Measurements from ENCODE around the gene COCH. TPM values are rescaled to one million over a fixed set of nuclear protein-coding genes. Genes with fewer than 3 reads are reported as not detected.

The COCH gene
- total and polyA plus RNA-seq, 2 donors from 2014 or later, result 1.6 to 1.8 TPM

- H3K27ac ChIP-seq (ENCODE audit: low read depth in 2 of 2, low read length in 2 of 2), result no peak overlapping the region
- H3K4me3 ChIP-seq (ENCODE audit: low read length in 3 of 3), result no peak overlapping the region
- no peaks in the 10 kb centered on the region for H3K27me3 ChIP-seq (ENCODE audit: control insufficient read depth, insufficient read depth, low read length)
- no peaks in the 10 kb centered on the region for H3K9me3 ChIP-seq (ENCODE audit: control insufficient read depth in 2 of 3, insufficient read depth in 1 of 3, low read length in 3 of 3)
- TF ChIP-seq, protein P1, sequence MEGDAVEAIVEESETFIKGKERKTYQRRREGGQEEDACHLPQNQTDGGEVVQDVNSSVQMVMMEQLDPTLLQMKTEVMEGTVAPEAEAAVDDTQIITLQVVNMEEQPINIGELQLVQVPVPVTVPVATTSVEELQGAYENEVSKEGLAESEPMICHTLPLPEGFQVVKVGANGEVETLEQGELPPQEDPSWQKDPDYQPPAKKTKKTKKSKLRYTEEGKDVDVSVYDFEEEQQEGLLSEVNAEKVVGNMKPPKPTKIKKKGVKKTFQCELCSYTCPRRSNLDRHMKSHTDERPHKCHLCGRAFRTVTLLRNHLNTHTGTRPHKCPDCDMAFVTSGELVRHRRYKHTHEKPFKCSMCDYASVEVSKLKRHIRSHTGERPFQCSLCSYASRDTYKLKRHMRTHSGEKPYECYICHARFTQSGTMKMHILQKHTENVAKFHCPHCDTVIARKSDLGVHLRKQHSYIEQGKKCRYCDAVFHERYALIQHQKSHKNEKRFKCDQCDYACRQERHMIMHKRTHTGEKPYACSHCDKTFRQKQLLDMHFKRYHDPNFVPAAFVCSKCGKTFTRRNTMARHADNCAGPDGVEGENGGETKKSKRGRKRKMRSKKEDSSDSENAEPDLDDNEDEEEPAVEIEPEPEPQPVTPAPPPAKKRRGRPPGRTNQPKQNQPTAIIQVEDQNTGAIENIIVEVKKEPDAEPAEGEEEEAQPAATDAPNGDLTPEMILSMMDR (IDR thresholded peaks at IDR 0.05; ENCODE audit: borderline replicate concordance, extremely low read depth, insufficient read depth), result no peak
- intact Hi-C loops (cut with DNase I), result no loop called here
- H3K36me3 ChIP-seq (ENCODE audit: control insufficient read depth in 2 of 3, insufficient read depth in 3 of 3, low read length in 3 of 3), result no peaks in the 10 kb centered on the region
- no peak overlapping the region for H3K9ac ChIP-seq (ENCODE audit: low read length in 3 of 3)
- FAIRE-seq (no peak), DNase-seq (no peak)
- no peaks in the 10 kb centered on the region for H3K4me1 ChIP-seq (ENCODE audit: control insufficient read depth in 2 of 3, insufficient read depth in 2 of 3, low read depth in 1 of 3, low read length in 3 of 3)
These were observed 10.5 kb downstream of the COCH start for GRCh38 chr14:30884901-30885300.

GRCh38 chr14:30885840-30886740 is 11.7 kb downstream of the COCH start:
- Histone ChIP-seq H3K27ac (ENCODE audit: low read depth in 2 of 2, low read length in 2 of 2) (no peak overlapping the region), H3K27me3 (ENCODE audit: control insufficient read depth, insufficient read depth, low read length) (no peaks in the 10 kb centered on the region), H3K9me3 (ENCODE audit: control insufficient read depth in 2 of 3, insufficient read depth in 1 of 3, low read length in 3 of 3) (no peaks in the 10 kb centered on the region), H3K36me3 (ENCODE audit: control insufficient read depth in 2 of 3, insufficient read depth in 3 of 3, low read length in 3 of 3) (no peaks in the 10 kb centered on the region), H3K4me1 (ENCODE audit: control insufficient read depth in 2 of 3, insufficient read depth in 2 of 3, low read depth in 1 of 3, low read length in 3 of 3) (no peaks in the 10 kb centered on the region), H3K4me3 (ENCODE audit: low read length in 3 of 3) (no peak overlapping the region), H3K9ac (ENCODE audit: low read length in 3 of 3) (no peak overlapping the region)
- FAIRE-seq, result no peak
- intact Hi-C loops (cut with DNase I), result no loop called here
- TF ChIP-seq, protein P1 (IDR thresholded peaks at IDR 0.05; ENCODE audit: borderline replicate concordance, extremely low read depth, insufficient read depth), result no peak
- DNase-seq, result no peak

DNA sequence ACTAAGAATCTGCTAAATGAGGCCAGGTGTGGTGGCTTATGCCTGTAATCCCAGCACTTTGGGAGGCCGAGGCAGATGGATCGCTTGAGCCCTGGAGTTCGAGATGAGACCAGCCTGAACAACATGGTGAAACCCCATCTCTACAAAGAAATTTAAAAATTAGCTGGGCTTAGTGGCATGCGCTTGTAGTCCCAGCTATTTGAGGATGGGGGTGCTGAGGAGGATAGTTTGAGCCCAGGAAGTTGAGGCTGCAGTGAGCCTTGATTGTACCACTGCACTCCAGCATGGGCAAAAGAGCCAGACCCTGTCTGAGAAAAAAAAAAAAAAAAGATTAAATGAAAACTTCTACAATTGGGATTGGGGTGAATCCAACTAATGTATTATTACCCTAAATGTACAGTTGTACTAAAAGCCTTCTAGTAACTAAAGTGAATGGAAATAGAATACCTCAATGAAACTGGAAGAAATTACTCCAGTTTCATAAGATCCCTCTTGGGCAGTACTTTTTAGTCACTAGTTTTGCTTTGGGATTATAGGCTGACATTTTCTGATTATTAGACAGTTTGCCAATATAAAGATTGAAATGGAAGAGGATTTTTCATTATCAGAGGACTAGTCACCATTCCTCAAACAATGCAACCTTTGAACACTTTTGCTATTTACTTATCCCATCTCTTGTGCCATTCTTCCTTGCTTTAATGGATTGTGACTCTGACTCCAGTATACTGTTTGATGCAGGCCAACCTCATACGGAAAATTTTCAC is 14.3 kb downstream of the COCH start:
- no peaks in the 10 kb centered on the region for H3K36me3 ChIP-seq (ENCODE audit: control insufficient read depth in 2 of 3, insufficient read depth in 3 of 3, low read length in 3 of 3)
- TF ChIP-seq, protein P1 (IDR thresholded peaks at IDR 0.05; ENCODE audit: borderline replicate concordance, extremely low read depth, insufficient read depth), result no peak
- H3K27me3 ChIP-seq (ENCODE audit: control insufficient read depth, insufficient read depth, low read length), result no peaks in the 10 kb centered on the region
- H3K9ac ChIP-seq (ENCODE audit: low read length in 3 of 3), result no peak overlapping the region
- DNase-seq (no peak), FAIRE-seq (no peak)
- no peak overlapping the region for H3K27ac ChIP-seq (ENCODE audit: low read depth in 2 of 2, low read length in 2 of 2)
- no peaks in the 10 kb centered on the region for H3K9me3 ChIP-seq (ENCODE audit: control insufficient read depth in 2 of 3, insufficient read depth in 1 of 3, low read length in 3 of 3)
- no peak overlapping the region for H3K4me3 ChIP-seq (ENCODE audit: low read length in 3 of 3)
- no peaks in the 10 kb centered on the region for H3K4me1 ChIP-seq (ENCODE audit: control insufficient read depth in 2 of 3, insufficient read depth in 2 of 3, low read depth in 1 of 3, low read length in 3 of 3)
- intact Hi-C loops (cut with DNase I), result no loop called here
